GM18951 (cell line): ENCODE data around the gene RIMS3.
"Not testable (repeated sequence)": the region's sequence is repeated elsewhere in the genome, so short reads cannot be mapped to it uniquely, and the experiment has no call there.

Experiments
- POLR2A ChIP-seq: IDR thresholded peaks from 4 replicates; pipeline ENCODE4 v1.6.1; 2011; ENCODE audit warnings: mild to moderate bottlenecking; ENCODE audit not compliant: insufficient read length, insufficient read depth; ENCODE audit errors: extremely low read depth
- in situ Hi-C: fragments of 300-500 bp; cut with MboI; formaldehyde crosslinking; loops from one replicate; pipeline ENCODE4 v1.12.0; 2022; ENCODE audit warnings: low sequenced_read_pairs, mixed read lengths, inconsistent platforms; ENCODE audit not compliant: unreplicated experiment

RIMS3 gene

GRCh38 chr1:40640314-40641076 lies 25.0 kb downstream of the RIMS3 start:
- in situ Hi-C loops, result no loop called here
- no peak for TF ChIP-seq POLR2A

GRCh38 chr1:40638097-40639036 lies 27.1 kb downstream of the RIMS3 start:
- TF ChIP-seq POLR2A, result no peak
- in situ Hi-C loops, result no loop called here

- in situ Hi-C loops, result no loop called here
- TF ChIP-seq POLR2A, result no peak
These were observed 27.9 kb downstream of the RIMS3 start for GRCh38 chr1:40637470-40638007.

- in situ Hi-C loops, result no loop called here
- TF ChIP-seq POLR2A, result no peak
These were observed 28.7 kb downstream of the RIMS3 start for GRCh38 chr1:40636777-40637176.

GRCh38 chr1:40635763-40636500 lies 29.6 kb downstream of the RIMS3 start:
- no peak for TF ChIP-seq POLR2A
- in situ Hi-C loops, result no loop called here

GRCh38 chr1:40634901-40635655 lies 30.4 kb downstream of the RIMS3 start:
- TF ChIP-seq POLR2A, result no peak
- in situ Hi-C loops, result no loop called here

- in situ Hi-C loops, result no loop called here
- TF ChIP-seq POLR2A, result no peak
These were observed 31.5 kb downstream of the RIMS3 start for GRCh38 chr1:40633931-40634376.

- in situ Hi-C loops, result no loop called here
- no peak for TF ChIP-seq POLR2A
These were observed 32.0 kb downstream of the RIMS3 start for GRCh38 chr1:40633523-40633922.

GRCh38 chr1:40630488-40631223 lies 34.8 kb downstream of the RIMS3 start:
- in situ Hi-C loops, result no loop called here
- TF ChIP-seq POLR2A, result no peak

GRCh38 chr1:40629546-40629945 lies 35.9 kb downstream of the RIMS3 start:
- in situ Hi-C loops, result not testable (repeated sequence)

GRCh38 chr1:40628903-40629292 lies 36.6 kb downstream of the RIMS3 start:
- no peak for TF ChIP-seq POLR2A
- in situ Hi-C loops, result no loop called here
